HG03378 (cell line): ENCODE measurements around the gene PRKCA.

Source experiments
- ATAC-seq: cut with Tn5 transposase; IDR thresholded peaks from one replicate; pipeline ENCODE4 v1.9.1; 2021; ENCODE audit warnings: mild to moderate bottlenecking, moderate library complexity; ENCODE audit not compliant: unreplicated experiment

PRKCA gene

DNA sequence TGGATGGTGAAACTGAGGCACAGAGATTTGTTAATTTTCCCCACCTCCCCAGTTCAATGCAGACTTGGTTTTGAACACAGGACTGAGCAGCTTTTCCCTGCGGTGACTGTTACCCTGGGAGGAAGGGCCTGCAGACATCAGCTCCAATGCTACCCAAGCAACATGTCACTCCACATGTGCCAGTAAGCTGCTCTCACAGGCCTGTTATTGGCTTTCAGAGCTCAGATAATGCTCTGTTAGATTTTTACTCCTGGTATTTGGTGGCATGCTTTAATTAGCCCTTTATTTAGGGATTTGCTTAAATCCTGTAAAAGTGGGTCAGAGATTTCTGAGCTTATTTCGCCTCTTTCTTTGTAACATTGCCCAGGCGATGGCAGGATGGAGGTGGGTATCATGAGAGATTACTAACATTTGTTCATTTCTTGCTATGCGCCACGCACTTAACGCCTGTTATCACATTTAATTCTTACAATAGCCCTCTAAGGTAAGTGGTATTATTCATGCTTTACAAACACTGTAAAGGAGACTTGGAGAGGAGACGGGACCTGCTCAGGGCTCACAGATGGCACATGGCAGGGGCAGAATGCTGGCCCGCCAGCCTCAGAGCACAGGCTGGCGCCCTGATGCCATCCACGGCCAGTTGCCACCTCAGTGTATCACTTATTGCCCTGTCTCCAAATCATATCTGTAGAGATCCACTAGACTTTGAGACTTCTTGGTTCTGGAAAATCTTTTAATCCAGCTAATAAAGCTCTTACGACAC lies 448.5 kb downstream of the PRKCA start:
- ATAC-seq: no peak

DNA sequence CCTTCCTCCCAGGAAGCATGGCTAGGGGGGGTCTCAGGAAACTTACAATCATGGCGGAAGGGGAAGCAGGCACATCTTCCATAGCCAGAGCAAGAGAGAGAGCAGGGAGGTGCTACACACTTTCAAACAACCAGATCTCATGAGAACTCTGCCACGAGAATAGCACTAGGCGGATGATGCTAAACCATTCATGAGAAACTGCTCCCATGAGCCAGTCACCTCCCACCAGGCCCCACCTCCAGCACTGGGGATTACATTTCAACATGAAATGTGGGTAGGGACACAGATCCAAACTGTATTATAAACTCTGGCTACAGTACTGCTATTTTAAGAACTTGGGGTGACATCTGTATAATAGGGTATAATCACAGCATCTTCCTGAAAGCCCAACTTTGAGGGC lies 449.4 kb downstream of the PRKCA start:
- no peak for ATAC-seq

DNA sequence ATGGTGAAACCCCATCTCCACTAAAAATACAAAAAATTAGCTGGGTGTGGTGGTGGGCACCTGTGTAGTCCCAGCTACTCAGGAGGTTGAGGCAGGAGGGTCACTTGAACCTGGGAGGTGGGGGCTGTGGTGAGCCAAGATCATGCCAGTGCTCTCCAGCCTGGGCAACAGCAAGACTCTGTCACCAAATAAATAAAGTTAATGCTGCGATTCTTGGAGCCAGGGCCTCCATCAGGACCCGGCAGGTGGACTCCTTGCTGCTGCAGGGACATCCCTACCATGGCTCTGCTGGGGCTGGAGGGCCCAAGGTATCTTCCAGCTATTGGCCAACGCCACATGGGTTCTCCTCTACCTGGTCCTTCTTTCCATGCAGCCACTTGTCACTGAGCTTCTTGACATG lies 450.0 kb downstream of the PRKCA start:
- no peak for ATAC-seq

DNA sequence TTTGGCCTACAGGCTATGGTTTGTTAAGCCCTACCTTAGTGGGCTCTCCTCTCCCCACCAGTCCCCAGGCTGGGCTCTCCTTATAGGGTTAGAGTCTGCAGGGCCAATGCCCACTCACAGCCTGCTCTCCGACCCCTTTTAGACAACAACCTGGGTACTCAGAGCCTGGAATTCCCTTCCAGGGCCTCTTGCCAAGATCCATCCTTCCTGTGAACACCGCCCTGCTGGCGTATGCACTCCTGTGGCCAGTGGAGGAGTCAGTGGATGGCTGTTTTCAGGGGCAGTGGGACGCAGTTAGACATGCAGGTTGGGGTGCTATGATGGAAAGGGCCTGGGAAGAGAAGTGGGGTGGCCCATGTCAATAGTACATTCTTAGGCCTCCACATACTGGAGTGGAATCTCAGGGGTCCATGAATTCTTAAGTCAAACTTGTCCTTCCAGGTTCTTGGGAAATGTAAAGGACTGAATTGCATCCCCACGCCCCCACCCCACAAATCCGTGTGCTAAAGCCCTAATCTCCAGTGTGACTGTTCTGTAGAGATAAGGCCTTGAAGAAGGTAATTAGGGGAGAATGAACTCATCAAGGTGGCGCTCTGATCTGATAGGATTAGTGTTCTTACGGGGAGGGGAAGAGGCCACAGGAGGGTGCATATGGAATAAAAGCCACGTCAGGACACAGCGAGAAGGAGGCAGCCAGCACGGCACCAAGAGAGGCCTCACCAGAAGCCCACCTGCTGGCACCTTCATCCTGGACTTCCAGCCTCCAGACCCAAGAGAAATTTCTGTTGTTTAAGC lies 450.9 kb downstream of the PRKCA start:
- no peak for ATAC-seq

DNA sequence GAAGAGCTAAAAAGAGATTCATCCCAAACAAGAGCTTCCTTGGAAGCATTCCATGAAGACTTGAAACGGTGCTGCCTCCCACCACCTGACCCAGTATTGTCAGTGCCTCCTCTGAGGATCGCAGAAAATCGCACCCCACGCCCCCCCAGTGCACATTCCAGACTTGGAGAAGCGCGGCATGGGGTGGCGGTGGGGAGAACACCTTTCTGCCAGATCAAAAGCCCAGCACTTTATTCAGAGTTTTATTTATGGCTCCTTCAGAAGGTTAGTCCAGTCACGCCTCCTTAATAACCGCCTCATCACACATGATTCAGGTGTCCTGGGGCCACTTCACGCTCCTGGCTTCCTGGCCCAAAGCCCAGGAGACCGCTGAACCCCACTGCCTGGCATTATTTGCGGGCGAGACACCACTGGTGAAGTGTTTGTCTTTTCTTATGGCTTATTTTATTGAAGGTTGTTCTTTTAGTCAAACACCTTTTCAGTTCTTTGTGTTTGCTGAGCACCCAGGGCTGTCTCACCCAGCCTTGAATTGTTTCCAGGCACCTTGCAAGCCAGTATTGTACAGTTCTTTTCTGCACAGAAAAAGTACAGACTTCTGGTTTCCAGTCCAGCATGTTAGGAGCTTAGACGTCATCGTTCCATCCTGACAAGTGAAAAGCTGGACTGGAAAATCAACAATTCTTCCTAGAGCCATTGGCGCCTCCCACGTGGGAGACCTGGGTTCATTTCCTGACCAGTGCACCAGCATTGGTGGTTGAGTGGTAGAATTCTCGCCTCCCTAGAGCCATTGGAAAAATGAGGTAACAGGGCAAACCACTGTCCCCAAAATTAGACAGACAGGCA lies 452.9 kb downstream of the PRKCA start:
- no peak for ATAC-seq

DNA sequence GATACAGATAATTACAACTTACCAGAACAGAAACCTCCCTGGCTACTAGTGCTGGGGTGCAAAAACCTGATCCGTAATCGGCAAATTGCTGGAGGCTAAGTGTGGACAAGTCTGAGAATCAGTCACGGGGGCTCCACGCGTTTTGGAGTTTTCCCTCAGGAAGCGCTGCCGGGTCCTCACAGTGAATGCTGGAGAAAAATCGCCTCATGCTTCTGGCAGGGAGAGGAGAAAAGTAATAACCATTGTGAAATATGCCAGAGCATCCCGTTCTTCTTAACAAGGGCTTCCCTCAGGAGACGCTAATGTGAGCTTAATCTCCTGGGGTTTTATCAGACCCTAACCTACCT lies 453.5 kb downstream of the PRKCA start:
- ATAC-seq: no peak

DNA sequence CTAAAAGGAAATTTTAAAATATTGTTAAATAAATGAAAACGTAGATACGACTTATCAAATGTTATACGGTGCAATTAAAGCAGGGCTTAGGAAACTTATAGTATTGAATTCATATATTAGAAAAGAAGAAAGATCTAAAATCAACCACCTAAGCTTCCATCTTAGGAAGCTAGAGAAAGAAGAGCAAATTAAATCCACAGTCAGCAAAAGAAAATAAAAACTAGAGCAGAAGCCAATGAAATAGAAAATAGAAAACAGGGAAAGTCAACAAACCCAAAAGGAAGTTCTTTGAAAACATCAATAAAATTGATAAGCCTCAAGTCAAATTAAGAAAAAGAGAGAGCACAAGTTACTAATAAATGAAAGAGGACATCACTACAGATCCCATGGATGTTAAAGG lies 457.9 kb downstream of the PRKCA start:
- ATAC-seq: no peak

DNA sequence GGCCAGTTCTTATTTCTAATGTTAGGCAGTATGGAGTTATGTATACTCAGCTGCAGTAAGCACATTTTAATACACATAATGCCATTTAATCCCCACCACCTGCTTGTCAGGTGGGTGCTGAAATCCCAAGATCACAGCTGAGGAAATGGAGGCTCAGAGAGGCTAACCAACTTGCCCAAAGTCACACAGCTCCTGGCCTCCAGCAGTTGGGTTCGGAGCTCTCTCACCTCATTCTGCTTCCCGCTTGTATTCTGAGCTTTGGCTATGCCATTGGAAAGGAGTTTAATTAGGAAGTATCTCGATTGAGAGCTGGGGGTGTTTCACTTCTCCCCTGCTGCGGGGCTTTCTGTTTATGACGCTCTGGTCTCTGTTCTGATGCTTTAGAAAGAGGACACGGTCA lies 459.9 kb downstream of the PRKCA start:
- no peak for ATAC-seq

DNA sequence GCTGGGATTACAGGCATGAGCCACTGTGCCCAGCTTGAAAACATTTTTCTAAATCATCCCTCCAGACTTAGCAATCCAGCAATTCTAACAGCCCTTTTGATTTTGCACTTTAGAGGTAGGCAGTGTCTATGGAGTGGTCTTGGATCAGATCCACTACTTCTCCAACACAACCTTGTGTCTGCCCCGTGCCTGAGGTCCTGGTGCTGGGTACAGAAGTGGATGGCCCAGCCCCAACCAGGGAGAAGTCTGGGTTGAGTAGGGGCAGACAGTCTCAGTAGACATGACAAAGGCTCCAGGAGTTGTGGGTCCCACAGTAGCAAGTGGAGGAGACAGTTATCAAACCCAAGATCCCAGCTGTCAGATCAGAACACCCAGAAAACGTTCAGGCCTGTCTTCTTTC lies 460.6 kb downstream of the PRKCA start:
- no peak for ATAC-seq

DNA sequence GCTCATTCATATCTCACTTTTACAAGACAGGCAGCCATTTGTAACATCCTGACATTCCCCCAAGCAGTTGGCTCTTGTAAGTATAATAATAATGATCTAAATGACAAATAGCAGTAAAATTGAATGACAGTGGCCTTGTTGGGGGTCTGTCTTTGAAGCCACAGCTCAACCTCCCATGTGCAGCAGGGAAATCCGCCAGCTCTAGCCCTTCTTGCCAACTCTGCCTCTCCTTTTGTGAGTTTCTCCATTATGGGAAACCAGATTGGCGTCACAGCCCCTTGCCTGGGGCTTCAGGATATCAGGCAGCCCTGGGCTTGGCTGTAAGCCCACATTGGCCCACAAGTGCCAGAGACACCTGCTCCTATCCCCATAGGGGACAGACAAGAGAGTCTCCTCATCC lies 462.1 kb downstream of the PRKCA start:
- no peak for ATAC-seq

DNA sequence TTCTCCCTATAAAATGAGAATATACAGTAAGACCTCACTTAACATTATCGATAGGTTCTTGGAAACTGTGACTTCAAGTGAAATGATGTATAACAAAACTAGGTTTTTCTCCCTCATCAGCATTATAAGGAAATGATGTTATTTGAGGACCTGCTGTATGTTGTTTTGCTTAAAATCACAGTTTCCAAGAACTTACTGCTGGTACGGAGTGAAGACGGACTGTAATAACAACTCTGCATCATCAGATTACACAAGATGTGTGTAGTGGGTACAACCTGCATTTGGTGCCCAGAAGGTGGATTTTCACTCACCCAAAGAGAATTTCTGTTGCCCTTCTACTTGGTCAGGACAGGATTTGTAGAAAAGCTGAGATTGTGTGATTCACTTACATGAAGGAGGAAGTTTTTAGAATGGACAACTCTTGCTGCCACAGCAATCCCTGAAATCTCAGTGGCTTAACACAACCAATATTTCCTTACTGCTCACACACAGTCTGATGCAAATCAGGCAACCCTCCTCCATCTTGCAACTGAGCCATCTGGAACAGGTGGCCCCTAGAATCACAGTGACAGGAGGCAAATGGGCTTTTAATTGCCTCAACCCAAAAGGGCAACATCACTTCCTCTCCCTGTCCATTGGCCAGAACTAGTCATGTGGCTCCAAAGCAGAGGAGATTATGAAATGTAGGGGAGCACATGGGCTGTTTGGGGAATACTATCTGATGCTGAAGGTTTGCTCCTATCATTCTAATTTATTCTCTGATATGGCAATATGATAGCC lies 464.9 kb downstream of the PRKCA start:
- no peak for ATAC-seq

DNA sequence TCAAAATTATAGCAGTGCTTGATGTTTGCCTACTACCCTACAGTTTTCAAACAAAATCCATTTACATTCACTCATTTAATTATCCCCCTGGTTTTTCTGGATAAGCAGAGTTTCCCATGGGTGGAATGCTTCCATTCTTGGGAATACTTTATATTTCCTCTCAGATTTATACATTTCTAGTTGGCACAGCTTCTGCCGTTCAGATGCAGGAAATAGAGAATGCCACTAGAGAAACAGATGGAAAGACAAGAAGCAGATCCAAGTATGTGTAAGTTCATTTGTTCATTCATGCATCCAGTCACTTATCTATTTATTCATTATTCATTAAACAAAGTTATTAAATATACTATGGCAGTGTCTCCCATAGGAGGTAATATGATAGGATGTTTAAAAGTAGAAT lies 467.5 kb downstream of the PRKCA start:
- ATAC-seq: no peak

DNA sequence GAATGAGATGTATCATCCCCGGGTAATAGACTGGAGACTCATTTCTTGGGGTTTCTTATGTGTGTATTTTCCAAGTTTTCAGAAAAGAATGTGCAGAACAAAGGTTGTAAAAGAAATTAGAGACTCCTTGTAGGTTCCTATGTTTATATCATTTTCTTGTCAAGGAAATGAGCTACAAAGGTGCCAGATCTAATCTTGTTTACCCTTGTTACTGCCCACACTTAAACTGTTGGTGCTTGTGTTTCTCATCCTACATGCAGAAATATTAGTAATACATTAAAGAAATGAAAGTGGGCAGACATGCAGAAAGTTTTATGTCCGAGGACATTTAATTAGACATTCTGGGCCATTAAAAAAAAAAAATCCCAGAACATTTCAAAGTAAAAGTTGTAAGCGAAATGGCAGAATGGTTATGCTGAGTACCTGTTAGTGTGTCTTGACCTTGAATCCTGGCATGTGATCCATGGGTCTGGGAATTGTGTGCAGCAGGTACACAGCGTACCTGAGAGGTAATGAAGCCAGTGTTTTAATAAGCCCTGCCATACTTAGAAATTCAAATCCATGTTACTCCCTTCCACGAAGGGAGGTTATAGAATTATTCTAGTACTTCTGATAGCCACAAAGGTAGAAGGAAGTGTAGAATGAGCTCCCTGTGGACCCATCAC lies 469.9 kb downstream of the PRKCA start:
- ATAC-seq: no peak

DNA sequence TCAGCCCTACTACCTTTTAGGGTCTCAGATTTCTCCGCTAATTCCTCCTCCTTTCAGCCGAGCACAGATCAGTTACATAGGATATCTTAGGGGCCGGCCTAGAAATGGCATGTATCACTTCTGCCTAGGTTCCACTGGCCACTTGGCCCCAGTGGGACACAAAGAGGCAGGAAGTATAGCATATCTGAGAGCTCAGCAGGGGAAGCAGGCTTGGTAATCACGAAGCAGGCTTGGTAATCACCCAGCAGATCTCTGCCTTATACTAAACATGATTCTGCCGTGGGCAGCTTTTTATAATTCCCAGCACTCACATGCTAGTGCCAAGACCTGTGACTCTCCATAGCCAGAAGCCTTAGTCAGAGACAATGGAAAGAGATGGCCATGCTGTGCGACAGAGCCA lies 472.9 kb downstream of the PRKCA start:
- no peak for ATAC-seq

DNA sequence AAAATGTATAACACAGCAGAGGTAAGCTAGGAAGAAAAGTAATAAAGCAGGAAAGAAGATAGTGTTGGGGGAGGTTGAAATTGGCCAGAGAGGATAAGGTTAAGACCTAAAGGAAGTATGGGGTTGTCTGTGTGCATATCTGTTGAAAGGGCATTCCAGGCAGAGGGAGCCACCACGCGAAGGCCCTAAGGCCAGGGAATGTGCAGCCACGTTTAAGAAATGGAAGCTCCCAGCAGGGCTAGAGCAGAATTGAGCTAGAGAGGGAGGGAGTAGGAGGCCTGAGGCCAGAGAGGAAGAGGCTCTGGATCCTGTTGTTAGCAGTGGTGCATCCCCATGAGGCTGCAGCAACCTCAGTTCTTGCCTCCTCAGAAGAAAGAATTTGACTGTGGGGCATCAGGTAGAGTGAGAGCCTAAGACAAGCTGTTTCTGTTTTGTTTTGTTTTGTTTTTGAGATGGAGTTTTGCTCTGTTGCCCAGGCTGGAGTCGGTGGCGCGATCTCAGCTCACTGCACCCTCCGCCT lies 473.5 kb downstream of the PRKCA start:
- no peak for ATAC-seq

DNA sequence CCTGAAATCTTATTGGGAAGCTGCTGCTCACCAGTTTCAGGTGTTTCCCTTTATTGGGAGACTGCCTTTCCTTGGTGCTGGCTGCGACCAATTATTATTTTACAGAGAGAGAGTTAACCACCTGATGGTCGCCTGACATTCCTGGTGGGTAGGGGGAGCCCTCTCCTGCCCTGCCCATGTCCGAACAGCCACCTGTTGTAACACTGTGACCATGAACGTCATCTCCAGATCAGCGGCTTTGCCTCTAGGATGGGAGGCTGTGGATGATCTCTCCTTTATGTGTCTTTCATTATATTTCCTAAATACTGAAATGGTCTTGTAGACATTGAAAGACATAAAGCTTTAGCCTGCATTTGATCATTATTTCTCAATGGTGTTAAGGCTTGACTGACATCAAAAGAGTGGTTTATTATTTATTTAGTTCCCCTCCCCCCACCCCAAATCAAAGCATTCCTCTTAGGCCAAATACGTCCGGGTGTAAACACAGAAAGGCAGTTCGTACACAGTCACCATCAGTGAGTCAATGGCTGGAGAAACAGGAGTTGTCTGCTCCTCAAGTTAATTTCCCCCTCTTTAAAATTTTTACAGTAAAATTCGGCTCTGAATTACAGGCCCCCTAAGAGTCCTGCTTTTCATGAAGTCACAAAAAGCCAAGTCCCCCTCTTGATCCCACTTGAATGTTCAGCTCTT lies 474.7 kb downstream of the PRKCA start:
- ATAC-seq: no peak

DNA sequence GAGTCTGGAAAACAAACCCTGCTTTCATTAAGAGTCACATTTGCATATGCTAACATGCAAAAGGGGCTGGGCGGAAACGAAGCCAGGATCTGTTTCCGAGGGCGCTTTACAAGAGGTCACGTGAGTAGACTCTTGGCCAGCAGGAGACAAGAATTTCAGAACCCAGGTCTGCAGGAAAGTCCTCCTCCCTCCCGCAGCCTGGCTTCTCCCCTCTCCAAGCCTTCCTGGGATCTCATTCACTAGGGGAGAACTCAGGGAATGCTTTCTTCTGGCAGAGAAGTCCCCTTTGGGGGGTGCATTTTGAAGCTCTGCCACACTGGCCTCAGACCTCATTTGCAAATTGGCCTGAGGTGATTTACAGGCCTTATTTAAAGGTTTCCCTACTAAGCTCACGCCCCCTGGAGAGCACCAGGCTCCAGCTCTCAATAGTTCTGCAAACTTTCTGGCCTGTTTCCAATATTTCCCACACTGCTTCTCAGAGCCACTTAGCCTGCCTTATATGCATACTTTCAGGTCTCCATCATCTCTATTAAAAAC lies 475.3 kb downstream of the PRKCA start:
- no peak for ATAC-seq

DNA sequence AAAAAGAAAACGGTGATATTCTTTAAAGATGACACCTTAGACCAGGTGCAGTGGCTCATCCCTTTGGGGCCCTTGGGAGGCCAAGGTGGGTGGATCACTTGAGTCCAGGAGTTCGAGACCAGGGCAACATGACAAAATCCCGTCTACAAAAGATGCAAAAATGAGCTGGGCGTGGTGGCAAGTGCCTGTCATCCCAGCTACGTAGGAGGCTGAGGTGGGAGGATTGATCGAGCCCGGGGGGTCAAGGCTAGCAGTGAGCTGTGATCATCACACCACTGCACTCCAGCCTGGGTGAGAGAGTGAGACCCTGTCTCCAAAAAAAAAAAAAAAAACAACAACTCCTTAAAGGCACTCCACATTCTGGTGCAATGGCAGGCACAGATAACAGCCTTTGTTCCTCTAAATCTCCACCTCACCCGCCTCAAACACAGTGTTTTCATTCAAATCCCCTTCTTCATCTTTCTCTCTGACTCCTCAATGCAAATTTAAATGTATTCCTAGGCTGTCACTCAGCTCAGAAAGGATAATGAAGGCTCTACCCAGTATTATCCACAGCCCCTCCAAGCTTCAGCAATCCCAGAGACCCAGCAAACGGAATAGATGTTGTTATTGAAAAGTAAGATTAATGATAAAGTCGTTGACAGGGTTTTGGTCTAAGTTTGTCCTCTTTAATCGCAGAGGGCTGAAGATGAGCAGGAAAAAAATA lies 476.3 kb downstream of the PRKCA start:
- ATAC-seq: no peak

DNA sequence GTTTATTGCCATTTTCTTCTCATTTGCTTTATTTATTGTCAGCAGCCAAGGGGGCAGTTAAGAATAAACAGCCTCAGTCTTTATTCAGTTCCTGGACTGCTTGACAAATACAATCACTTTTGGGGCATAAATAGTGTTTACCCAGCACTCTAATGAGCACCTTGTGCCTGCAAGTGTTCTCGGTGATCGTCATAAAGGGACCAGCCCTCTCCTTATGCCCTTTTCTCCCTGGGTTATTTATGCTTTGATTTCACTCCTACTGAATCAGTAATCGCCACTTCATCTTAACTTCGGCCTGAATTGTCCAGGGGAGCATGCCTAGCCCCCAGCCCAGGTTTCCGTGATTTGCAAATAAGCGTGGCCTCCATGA lies 476.8 kb downstream of the PRKCA start:
- ATAC-seq: no peak
